ENCODE results near the gene BID. TPM values are rescaled to one million over a fixed set of nuclear protein-coding genes. Genes with fewer than 3 reads are reported as not detected.

Gene BID
- 23.2 and 25.5 TPM in 2 replicates for total RNA-seq (2021)
- long read RNA-seq, transcript BID-204 (5 exons, 2,129 nt) = minor isoform, 7 of 117 reads
- long read RNA-seq, transcript BID-215 (6 exons, 2,199 nt) = major isoform, 76 of 117 reads
- long read RNA-seq, transcript BID-201 (6 exons, 2,495 nt) = minor isoform, 16 of 117 reads
- long read RNA-seq, transcript BID-203 (4 exons, 1,879 nt) = minor isoform, 6 of 117 reads
- long read RNA-seq, partial matches to known transcripts = 1 of 117 reads
- long read RNA-seq, other reads (novel, unspliced or antisense) = 8 of 117 reads

GRCh38 chr22:17774206-17774925 is at the start of gene BID:
BID (minus strand) TSS chr22:17774469; CDS start chr22:17750116, 24,353 bp downstream.
- H2BK12ac ChIP-seq (ENCODE audit: insufficient read length, low read depth, low read length) = no peak within 1 kb of the TSS
- no peak within 1 kb of the TSS for H2BK15ac ChIP-seq (ENCODE audit: low read depth, low read length)
- Mint-ChIP-seq H3K4me3 (peak within 1 kb of the TSS; percentile 72 to 84), H3K27me3 (ENCODE audit: low read depth) (peaks cover 33% of the 10 kb centered on the region), H3K9me3 (no peaks in the 10 kb centered on the region; a peak in 2 of 5 replicates), H3K36me3 (ENCODE audit: insufficient read depth in 1 of 3, low read depth in 3 of 3) (peaks cover 0 to 4% (median 1%) of the 10 kb centered on the region in 3 experiments; a peak in 2 of 7 replicates), H3K27ac (peak within 1 kb of the TSS in 2 of 3 experiments; percentile 55 to 70; a peak in 1 of 7 replicates), H3K4me1 (peaks cover 20 to 26% of the 10 kb centered on the region in 2 experiments)
- no peak within 1 kb of the TSS for H4K91ac ChIP-seq (ENCODE audit: insufficient read length, low read depth, low read length)
- H3K79me2 ChIP-seq (ENCODE audit: insufficient read depth, low read length) = peaks cover 2% of the 10 kb centered on the region; the same call in 1 of the 2 replicates
- H3K4me1 ChIP-seq (ENCODE audit: insufficient read depth, low read length) = peaks cover 5% of the 10 kb centered on the region; the same call in 1 of the 2 replicates
- H3K9ac ChIP-seq (ENCODE audit: extremely low read depth, insufficient read length, low read length) = peak within 1 kb of the TSS; percentile 16
- H3K27ac ChIP-seq (ENCODE audit: insufficient read length, low read depth, low read length) = no peak within 1 kb of the TSS
- WGBS (ENCODE audit: extremely low coverage, insufficient read length, low lambda C conversion rate) = no CpG with 5 or more reads among the region's 64 CpGs
- no peak within 1 kb of the TSS for H2BK5ac ChIP-seq (ENCODE audit: insufficient read length, low read length)
- H2BK20ac ChIP-seq (ENCODE audit: low read depth, low read length, poor library complexity, severe bottlenecking) = no peak within 1 kb of the TSS
- H3K4me2 ChIP-seq (ENCODE audit: insufficient read depth, insufficient read length, low read length) = peak within 1 kb of the TSS; percentile 65
- no peaks in the 10 kb centered on the region for H3K9me3 ChIP-seq (ENCODE audit: control insufficient read depth, low read depth, low read length)
- H4K20me1 ChIP-seq (ENCODE audit: control insufficient read depth, insufficient read depth, insufficient read length) = no peaks in the 10 kb centered on the region
- TF ChIP-seq CTCF (conservative IDR thresholded peaks at IDR 0.05) = no peak
- peak within 1 kb of the TSS; percentile 29 for H2BK120ac ChIP-seq (ENCODE audit: low read depth, low read length, poor library complexity, severe bottlenecking)
- no peak within 1 kb of the TSS for H4K8ac ChIP-seq (replicated peaks; ENCODE audit: insufficient read length, low read depth, low read length)
- no peak within 1 kb of the TSS for H4K5ac ChIP-seq (ENCODE audit: insufficient read length, low read depth, low read length)
- H3K56ac ChIP-seq (ENCODE audit: insufficient read length, low read depth, low read length) = no peak within 1 kb of the TSS
- no peak within 1 kb of the TSS for H3K23ac ChIP-seq (ENCODE audit: insufficient read length, low read depth, low read length)
- H3K4ac ChIP-seq (ENCODE audit: low read depth, low read length) = no peak within 1 kb of the TSS
- no peak for DNase-seq
- no peak within 1 kb of the TSS for H2AK5ac ChIP-seq (ENCODE audit: insufficient read length, low read length)
- H3K23me2 ChIP-seq (ENCODE audit: insufficient read length, low read depth, low read length, poor library complexity, severe bottlenecking) = peaks cover 11% of the 10 kb centered on the region
- no peaks in the 10 kb centered on the region for H3K79me1 ChIP-seq (ENCODE audit: insufficient read depth, low read depth, low read length, poor library complexity, severe bottlenecking)
- H2AFZ ChIP-seq (ENCODE audit: low read length) = no peak within 1 kb of the TSS
- no peak within 1 kb of the TSS for H3K18ac ChIP-seq (ENCODE audit: insufficient read length, low read depth, low read length)
- no peak within 1 kb of the TSS for H3T11ph ChIP-seq (ENCODE audit: low read length)
- peak within 1 kb of the TSS; percentile 96 for H3K14ac ChIP-seq (ENCODE audit: insufficient read depth, low read length)
- H3K27me3 ChIP-seq (ENCODE audit: insufficient read depth, low read length) = no peaks in the 10 kb centered on the region

Measured in H9 (cell line).